CD4-positive, alpha-beta T cell (primary cell): ENCODE results near the gene BATF. TPM values are rescaled to one million over a fixed set of nuclear protein-coding genes. Genes with fewer than 3 reads are reported as not detected.
A peak's percentile ranks its signal among the peaks of the same experiment; 100 is the strongest.

Source experiments
- ATAC-seq: fragments of 200-7000 bp; cut with Tn5 transposase; one replicate; pipeline ENCODE4 v1.10.0; 2022; ENCODE audit warnings: mild to moderate bottlenecking; ENCODE audit not compliant: poor library complexity
- CTCF ChIA-PET: fragments of 350-600 bp; sonication (Branson Sonifier 250); formaldehyde crosslinking; loops from one replicate; lab custom pipeline; 2021; ENCODE audit warnings: antibody characterized with exemption, inconsistent platforms; lab: Charles Lee
- POLR2A ChIA-PET: fragments of 350-600 bp; sonication (Branson Sonifier 250); formaldehyde crosslinking; loops from one replicate; lab custom pipeline; 2021; ENCODE audit warnings: antibody characterized with exemption, inconsistent platforms; lab: Charles Lee
- DNase-seq, 14 experiments: peaks; one replicate each; pipeline ENCODE4 v3.0.0-alpha.2; 2013 to 2020; ENCODE audit warnings: mixed read lengths in 2 of 14
- H3K27ac ChIP-seq, 2 donors: one replicate each; pipeline versions ENCODE4 v1.5.1 to v1.7.0; 2013; ENCODE audit warnings: low read length in 2 of 2, low read depth in 1 of 2, mild to moderate bottlenecking in 1 of 2
- H3K27me3 ChIP-seq, 2 experiments: 1 replicate in 1 of 2; 2 replicates in 1 of 2; pipeline versions ENCODE4 v1.6.1 to v1.7.0; 2013; ENCODE audit warnings: low read length in 2 of 2, control low read depth in 1 of 2, mild to moderate bottlenecking in 1 of 2, moderate library complexity in 1 of 2; ENCODE audit not compliant: insufficient read depth in 2 of 2, control insufficient read depth in 1 of 2
- H3K36me3 ChIP-seq: one replicate; pipeline ENCODE4 v1.6.1; 2013; ENCODE audit warnings: low read length, control low read depth; ENCODE audit not compliant: insufficient read depth
- H3K4me1 ChIP-seq: one replicate; pipeline ENCODE4 v1.6.1; 2013; ENCODE audit warnings: low read length, control low read depth; ENCODE audit not compliant: insufficient read depth
- H3K4me3 ChIP-seq: one replicate; pipeline ENCODE4 v1.5.1; 2013; ENCODE audit warnings: mild to moderate bottlenecking, low read length, moderate library complexity
- H3K9me3 ChIP-seq, 2 experiments: 1 replicate in 1 of 2; 2 replicates in 1 of 2; pipeline versions ENCODE4 v1.6.1 to v1.7.0; 2013; ENCODE audit warnings: low read length in 2 of 2, mild to moderate bottlenecking in 2 of 2, control low read depth in 1 of 2, moderate library complexity in 1 of 2; ENCODE audit not compliant: control insufficient read depth in 1 of 2, insufficient read depth in 1 of 2
- H3K27ac Mint-ChIP-seq: one replicate; pipeline ENCODE4 v1.8.0; 2020; ENCODE audit warnings: mixed read lengths
- H3K27me3 Mint-ChIP-seq: one replicate; pipeline ENCODE4 v1.8.0; 2021; ENCODE audit warnings: mixed read lengths
- H3K36me3 Mint-ChIP-seq: one replicate; pipeline ENCODE4 v1.8.0; 2021; ENCODE audit warnings: low read depth, mixed read lengths
- H3K4me1 Mint-ChIP-seq: one replicate; pipeline ENCODE4 v1.8.0; 2021; ENCODE audit warnings: low read depth, mixed read lengths
- H3K4me3 Mint-ChIP-seq: one replicate; pipeline ENCODE4 v1.8.0; 2020; ENCODE audit warnings: mild to moderate bottlenecking, mixed read lengths
- H3K9me3 Mint-ChIP-seq: one replicate; pipeline ENCODE4 v1.8.0; 2020; ENCODE audit warnings: mixed read lengths
- intact Hi-C, 2 experiments: fragments of 100-400 bp; cut with DNase I in 1 of 2; cut with micrococcal nuclease in 1 of 2; formaldehyde crosslinking; loops; one replicate each; pipeline versions ENCODE4 v1.15.1 to v1.9.0; 2023 to 2025; cut with DNase I, micrococcal nuclease
- total RNA-seq, 174 experiments: library from RNA in 2 of 174; stranded (reverse) in 2 of 174; gene quantifications; one replicate each; pipeline ENCODE4 v1.2.3 and lab custom pipeline; 2021 to 2026
- TF ChIP-seq, protein P1 (sequence below): fragments of 200-600 bp; IDR thresholded peaks from one replicate; pipeline ENCODE4 v1.8.0; 2022; ENCODE audit warnings: antibody characterized with exemption, mild to moderate bottlenecking

The BATF gene
- total RNA-seq, 2 experiments from 2014 or later = 6.7 to 7.8 TPM

DNA sequence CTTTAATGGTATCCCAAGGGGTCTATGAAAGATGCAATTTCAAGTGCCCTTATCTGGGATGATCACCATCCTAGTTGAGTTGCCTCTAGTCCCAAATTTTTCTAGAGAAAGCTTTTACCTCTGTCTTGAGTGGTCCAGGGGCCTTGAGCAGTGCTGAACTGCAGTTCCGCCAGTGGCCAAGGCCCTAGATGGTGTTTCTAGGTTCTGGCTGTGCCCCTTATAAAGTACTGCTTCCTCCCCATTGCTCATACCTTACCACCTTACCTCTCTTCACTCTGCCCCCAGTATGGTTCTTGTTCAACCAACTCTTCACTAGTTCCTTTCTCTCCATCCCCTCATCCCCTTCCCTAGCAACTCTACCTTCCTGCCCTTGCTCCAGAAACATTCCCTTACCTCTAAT is 3.7 kb downstream of the BATF start:
- TF ChIP-seq, protein P1, sequence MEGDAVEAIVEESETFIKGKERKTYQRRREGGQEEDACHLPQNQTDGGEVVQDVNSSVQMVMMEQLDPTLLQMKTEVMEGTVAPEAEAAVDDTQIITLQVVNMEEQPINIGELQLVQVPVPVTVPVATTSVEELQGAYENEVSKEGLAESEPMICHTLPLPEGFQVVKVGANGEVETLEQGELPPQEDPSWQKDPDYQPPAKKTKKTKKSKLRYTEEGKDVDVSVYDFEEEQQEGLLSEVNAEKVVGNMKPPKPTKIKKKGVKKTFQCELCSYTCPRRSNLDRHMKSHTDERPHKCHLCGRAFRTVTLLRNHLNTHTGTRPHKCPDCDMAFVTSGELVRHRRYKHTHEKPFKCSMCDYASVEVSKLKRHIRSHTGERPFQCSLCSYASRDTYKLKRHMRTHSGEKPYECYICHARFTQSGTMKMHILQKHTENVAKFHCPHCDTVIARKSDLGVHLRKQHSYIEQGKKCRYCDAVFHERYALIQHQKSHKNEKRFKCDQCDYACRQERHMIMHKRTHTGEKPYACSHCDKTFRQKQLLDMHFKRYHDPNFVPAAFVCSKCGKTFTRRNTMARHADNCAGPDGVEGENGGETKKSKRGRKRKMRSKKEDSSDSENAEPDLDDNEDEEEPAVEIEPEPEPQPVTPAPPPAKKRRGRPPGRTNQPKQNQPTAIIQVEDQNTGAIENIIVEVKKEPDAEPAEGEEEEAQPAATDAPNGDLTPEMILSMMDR = no peak
- Histone ChIP-seq H3K9me3 (no peaks in the 10 kb centered on the region), H3K4me3 (peak overlapping the region; percentile 67), H3K4me1 (peaks cover 62% of the 10 kb centered on the region), H3K27me3 (no peaks in the 10 kb centered on the region), H3K27ac (peak overlapping the region in 1 of 2 donors; percentile 4), H3K36me3 (peaks cover 38% of the 10 kb centered on the region)
- ATAC-seq (no peak), DNase-seq (no peak)
- Mint-ChIP-seq H3K4me3 (peak overlapping the region; percentile 59), H3K27me3 (no peaks in the 10 kb centered on the region), H3K27ac (peak overlapping the region; percentile 96), H3K36me3 (peaks cover 77% of the 10 kb centered on the region), H3K9me3 (no peaks in the 10 kb centered on the region), H3K4me1 (peaks cover 82% of the 10 kb centered on the region)
- intact Hi-C loops = loop anchor here in 1 of 2 experiments (2.0 kb wide), 1 partner anchor 17 kb away; no protein-coding TSS in a partner anchor
- CTCF ChIA-PET = interaction anchor here (1.2 to 2.0 kb wide), 4 partner anchors 14 to 52 kb away, joined by 4 to 6 read pairs (median 6); no protein-coding TSS in a partner anchor
- POLR2A ChIA-PET = interaction anchor here (0.7 to 4.5 kb wide), 5 partner anchors 9 to 36 kb away, joined by 3 to 26 read pairs (median 5); no protein-coding TSS in a partner anchor

DNA sequence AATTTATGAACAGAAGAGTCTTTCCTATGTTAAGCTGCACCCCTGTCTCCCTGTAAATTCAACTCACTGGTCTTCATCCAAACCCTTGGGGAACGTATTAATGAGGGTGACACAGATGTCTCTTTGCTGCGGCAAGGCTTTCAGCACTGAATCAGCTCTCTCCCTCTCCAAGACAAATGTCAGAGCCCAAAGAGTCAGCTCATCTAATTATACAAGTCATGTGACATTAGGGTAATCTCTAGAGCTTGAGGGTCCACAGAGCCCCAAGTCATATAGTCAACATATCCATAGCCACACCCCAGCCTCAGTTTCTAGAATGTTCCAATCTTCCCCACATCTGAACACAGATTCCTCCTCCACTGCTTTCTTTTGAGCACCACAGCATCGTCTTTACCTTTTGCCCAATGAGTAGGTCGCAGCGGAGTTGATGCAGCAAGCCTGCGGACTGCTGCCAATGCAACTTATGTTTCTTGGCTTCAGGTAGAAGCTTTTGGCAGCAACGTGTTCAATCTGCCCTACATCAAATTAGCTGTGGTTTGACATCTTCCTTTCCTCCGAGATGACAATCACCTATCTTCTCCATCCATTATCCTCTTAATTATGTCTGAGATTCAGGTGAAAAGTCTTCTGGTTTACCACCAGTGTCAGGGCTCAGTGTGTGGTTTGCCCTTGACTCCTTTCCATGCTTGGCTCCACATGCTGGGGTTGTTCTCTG is 5.3 kb downstream of the BATF start:
- H3K4me1 ChIP-seq = peaks cover 59% of the 10 kb centered on the region

DNA sequence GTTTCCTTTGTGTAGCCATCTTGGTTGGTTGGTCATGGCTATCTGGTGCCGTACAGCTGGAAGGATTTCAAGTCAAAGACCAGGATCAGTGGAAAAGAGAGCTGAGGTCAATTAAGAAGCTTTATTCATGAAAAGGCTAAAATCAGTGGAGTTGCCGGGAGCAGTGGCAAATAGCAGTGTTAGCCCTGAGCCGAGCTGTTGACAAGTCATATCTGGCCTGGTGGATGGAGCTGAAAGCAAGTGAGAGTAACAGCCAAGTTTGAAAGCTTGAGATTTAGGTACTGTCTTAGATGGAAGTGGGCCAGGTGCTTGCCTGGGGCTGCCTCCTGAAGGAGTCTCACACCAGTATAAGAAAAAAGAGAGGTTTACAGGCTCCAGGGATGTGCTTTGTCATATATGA is 9.0 kb downstream of the BATF start:
- no peak overlapping the region for H3K4me3 Mint-ChIP-seq
- intact Hi-C loops = no loop called here
- peaks cover 88% of the 10 kb centered on the region for H3K36me3 Mint-ChIP-seq
- Histone ChIP-seq H3K36me3 (peaks cover 43% of the 10 kb centered on the region), H3K4me3 (no peak overlapping the region), H3K9me3 (no peaks in the 10 kb centered on the region), H3K4me1 (peaks cover 37% of the 10 kb centered on the region), H3K27ac (peak overlapping the region in 1 of 2 donors; percentile 10), H3K27me3 (no peaks in the 10 kb centered on the region)
- TF ChIP-seq, protein P1 = no peak
- H3K27me3 Mint-ChIP-seq = no peaks in the 10 kb centered on the region
- H3K4me1 Mint-ChIP-seq = peaks cover 72% of the 10 kb centered on the region
- ATAC-seq = no peak
- no peak for DNase-seq
- CTCF ChIA-PET = interaction anchor here (1.5 to 1.8 kb wide), 2 partner anchors 8 to 42 kb away, joined by 3 to 4 read pairs; no protein-coding TSS in a partner anchor
- H3K27ac Mint-ChIP-seq = peak overlapping the region; percentile 89
- POLR2A ChIA-PET = interaction anchor here (1.1 to 1.3 kb wide), 2 partner anchors 9 to 11 kb away, joined by 3 to 6 read pairs; partner anchors contain the start of gene BATF
- no peaks in the 10 kb centered on the region for H3K9me3 Mint-ChIP-seq

More for the DNA sequence above, 5.3 kb downstream of the BATF start:
- Mint-ChIP-seq H3K27ac (peak overlapping the region; percentile 96), H3K36me3 (peaks cover 87% of the 10 kb centered on the region), H3K4me1 (peaks cover 82% of the 10 kb centered on the region), H3K27me3 (no peaks in the 10 kb centered on the region), H3K4me3 (peak overlapping the region; percentile 62), H3K9me3 (no peaks in the 10 kb centered on the region)
- H3K9me3 ChIP-seq = no peaks in the 10 kb centered on the region
- intact Hi-C loops = no loop called here
- peaks cover 44% of the 10 kb centered on the region for H3K36me3 ChIP-seq
- no peak overlapping the region for H3K27ac ChIP-seq
- no peaks in the 10 kb centered on the region for H3K27me3 ChIP-seq
- TF ChIP-seq, protein P1 = no peak
- ATAC-seq (peak; percentile 27), DNase-seq (no peak)
- ChIA-PET CTCF (interaction anchor here (1.1 to 2.3 kb wide), 6 partner anchors 9 to 50 kb away, joined by 3 to 8 read pairs (median 6); no protein-coding TSS in a partner anchor), POLR2A (interaction anchor here (0.7 to 4.5 kb wide), 2 partner anchors 12 to 15 kb away, joined by 3 to 26 read pairs; no protein-coding TSS in a partner anchor)
- H3K4me3 ChIP-seq = no peak overlapping the region
